ENCODE measurements around the gene PBLD. TPM values are rescaled to one million over a fixed set of nuclear protein-coding genes. Genes with fewer than 3 reads are reported as not detected.
"Not testable (repeated sequence)": the region's sequence is repeated elsewhere in the genome, so short reads cannot be mapped to it uniquely, and the experiment has no call there.

The PBLD gene
- total and polyA plus RNA-seq, 8 donors: 10.7 to 43.6 (median 27.5) TPM

DNA sequence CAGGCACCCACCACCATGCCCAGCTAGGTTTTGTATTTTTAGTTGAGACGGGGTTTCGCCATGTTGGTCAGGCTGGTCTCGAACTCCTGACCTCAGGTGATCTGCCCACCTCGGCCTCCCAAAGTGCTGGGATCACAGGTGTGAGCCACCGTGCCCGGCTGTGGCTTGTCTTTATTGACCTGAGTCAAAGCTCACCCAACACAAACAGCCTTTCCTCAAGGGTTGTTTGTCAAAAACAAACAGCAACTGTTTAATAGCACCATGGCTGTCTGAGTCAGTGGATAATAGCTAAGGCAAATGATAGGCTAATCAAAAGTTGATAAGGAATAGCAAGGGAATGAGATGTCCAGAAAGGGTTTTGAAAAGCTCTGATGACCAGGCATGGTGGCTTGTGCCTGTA lies 17.8 kb downstream of the PBLD start:
- H3K27ac ChIP-seq; H3K4me3 ChIP-seq; intact Hi-C loops (cut with DNase I; ENCODE audit: low total_unique reads); H3K4me1 ChIP-seq; H3K36me3 ChIP-seq; H3K27me3 ChIP-seq: not testable (repeated sequence)
- 56 to 82% (median 62%) methylated on average over 6 of the region's 6 CpGs for WGBS, 5 donors
- peak in 1 of 2 donors; percentile 51 for DNase-seq
- TF ChIP-seq POLR2AphosphoS5 (IDR thresholded peaks at IDR 0.05): peak in 2 of 3 donors; percentile 48 to 74
- H3K9me3 ChIP-seq: peaks cover 0 to 21% (median 15%) of the 10 kb centered on the region in 4 donors

DNA sequence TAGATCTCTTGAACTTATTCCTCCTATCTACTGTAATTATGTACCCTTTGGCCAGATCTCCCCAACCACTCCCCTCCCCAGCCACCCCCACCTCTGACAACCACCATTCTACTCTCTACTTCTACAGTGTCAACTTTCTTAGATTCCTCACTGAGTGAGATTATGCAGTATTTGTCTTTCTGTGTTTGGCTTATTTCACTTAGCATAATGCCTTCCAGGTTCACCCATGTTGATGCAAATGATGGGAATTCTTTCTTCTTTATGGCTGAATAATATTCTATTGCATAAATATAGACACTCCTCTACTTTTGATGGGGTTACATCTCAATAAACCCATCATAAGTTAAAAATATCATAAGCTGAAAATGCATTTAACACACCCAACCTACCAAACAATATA lies 22.2 kb downstream of the PBLD start:
- H3K9me3 ChIP-seq: no peaks in the 10 kb centered on the region
- no peak overlapping the region for H3K4me3 ChIP-seq
- no peak overlapping the region for H3K27ac ChIP-seq
- intact Hi-C loops (cut with DNase I; ENCODE audit: low total_unique reads): no loop called here
- H3K4me1 ChIP-seq: peaks cover 0 to 8% (median 3%) of the 10 kb centered on the region in 4 donors
- DNase-seq: no peak
- TF ChIP-seq EP300 (IDR thresholded peaks at IDR 0.05) (no peak), POLR2AphosphoS5 (IDR thresholded peaks at IDR 0.05) (no peak), POLR2A (IDR thresholded peaks at IDR 0.05) (no peak)
- TF ChIP-seq, protein P1, sequence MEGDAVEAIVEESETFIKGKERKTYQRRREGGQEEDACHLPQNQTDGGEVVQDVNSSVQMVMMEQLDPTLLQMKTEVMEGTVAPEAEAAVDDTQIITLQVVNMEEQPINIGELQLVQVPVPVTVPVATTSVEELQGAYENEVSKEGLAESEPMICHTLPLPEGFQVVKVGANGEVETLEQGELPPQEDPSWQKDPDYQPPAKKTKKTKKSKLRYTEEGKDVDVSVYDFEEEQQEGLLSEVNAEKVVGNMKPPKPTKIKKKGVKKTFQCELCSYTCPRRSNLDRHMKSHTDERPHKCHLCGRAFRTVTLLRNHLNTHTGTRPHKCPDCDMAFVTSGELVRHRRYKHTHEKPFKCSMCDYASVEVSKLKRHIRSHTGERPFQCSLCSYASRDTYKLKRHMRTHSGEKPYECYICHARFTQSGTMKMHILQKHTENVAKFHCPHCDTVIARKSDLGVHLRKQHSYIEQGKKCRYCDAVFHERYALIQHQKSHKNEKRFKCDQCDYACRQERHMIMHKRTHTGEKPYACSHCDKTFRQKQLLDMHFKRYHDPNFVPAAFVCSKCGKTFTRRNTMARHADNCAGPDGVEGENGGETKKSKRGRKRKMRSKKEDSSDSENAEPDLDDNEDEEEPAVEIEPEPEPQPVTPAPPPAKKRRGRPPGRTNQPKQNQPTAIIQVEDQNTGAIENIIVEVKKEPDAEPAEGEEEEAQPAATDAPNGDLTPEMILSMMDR (IDR thresholded peaks at IDR 0.05): no peak
- H3K27me3 ChIP-seq: no peaks in the 10 kb centered on the region
- no peaks in the 10 kb centered on the region for H3K36me3 ChIP-seq

DNA sequence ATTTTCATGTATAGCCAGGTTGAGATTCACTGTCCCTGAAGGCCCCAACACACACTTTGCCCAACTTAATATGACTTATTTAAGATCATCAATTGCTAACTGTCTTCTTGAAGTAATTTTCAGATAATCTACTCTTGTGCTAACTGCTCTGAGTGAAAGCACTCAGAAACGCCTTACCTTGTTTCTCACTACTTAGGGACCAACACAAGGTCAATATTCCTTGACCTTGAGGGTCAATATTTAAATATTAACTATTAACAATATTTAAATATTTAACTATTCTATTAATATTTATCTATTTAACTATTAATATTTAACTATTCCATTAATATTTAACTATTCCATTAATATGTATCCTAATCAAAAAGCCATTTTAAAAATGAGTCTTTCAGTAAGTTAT lies 26.9 kb downstream of the PBLD start:
- Histone ChIP-seq H3K27me3 (no peaks in the 10 kb centered on the region), H3K4me3 (peak overlapping the region; percentile 17 to 32 (median 30)), H3K27ac (peak overlapping the region in 4 of 5 donors; percentile 23 to 75 (median 66)), H3K9me3 (no peaks in the 10 kb centered on the region), H3K36me3 (no peaks in the 10 kb centered on the region), H3K4me1 (peaks cover 7 to 43% (median 18%) of the 10 kb centered on the region in 4 donors)
- DNase-seq: no peak
- intact Hi-C loops (cut with DNase I; ENCODE audit: low total_unique reads): no loop called here
- WGBS, 5 donors: 0 to 37% (median 12%) methylated on average over 1 of the region's 1 CpG
- TF ChIP-seq EP300 (IDR thresholded peaks at IDR 0.05) (no peak), POLR2A (IDR thresholded peaks at IDR 0.05) (no peak), POLR2AphosphoS5 (IDR thresholded peaks at IDR 0.05) (no peak)
- TF ChIP-seq, protein P1 (IDR thresholded peaks at IDR 0.05): no peak

DNA sequence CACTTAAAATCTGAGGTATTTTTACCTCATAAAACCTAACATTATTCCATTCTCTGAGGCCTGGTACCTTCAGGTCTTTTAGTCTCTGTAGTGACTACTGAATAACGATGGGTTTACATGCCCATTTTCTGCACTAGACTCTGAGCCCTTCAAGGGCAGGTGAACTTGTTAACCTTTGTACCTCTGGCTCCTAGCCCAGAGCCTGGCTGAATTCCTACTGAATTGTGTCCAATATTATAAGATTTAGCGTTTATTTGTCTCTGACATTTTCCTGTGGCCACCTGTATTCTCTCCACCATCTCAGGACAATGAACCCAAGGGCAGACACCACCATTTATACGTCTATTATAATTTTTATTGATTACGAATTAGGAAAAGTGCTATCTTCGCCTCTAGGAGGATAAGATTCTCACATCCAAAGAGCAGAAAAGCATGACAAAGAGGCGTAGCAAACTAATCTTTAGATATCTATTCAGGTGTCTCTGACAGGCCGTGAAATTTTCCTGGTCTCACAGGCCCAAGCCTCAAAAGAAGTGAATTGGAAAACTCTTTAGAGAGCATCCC lies 28.8 kb downstream of the PBLD start:
- H3K27ac ChIP-seq: peak overlapping the region in 3 of 5 donors; percentile 5 to 30 (median 10)
- H3K36me3 ChIP-seq: no peaks in the 10 kb centered on the region
- TF ChIP-seq, protein P1 (IDR thresholded peaks at IDR 0.05): no peak
- TF ChIP-seq POLR2A (IDR thresholded peaks at IDR 0.05): no peak
- TF ChIP-seq POLR2AphosphoS5 (IDR thresholded peaks at IDR 0.05): no peak
- no peak for TF ChIP-seq EP300 (IDR thresholded peaks at IDR 0.05)
- H3K4me1 ChIP-seq: peaks cover 7 to 43% (median 18%) of the 10 kb centered on the region in 4 donors
- H3K27me3 ChIP-seq: no peaks in the 10 kb centered on the region
- H3K9me3 ChIP-seq: no peaks in the 10 kb centered on the region
- no peak overlapping the region for H3K4me3 ChIP-seq
- intact Hi-C loops (cut with DNase I; ENCODE audit: low total_unique reads): no loop called here
- peak in 1 of 2 donors; percentile 46 for DNase-seq
- 39 to 51% (median 49%) methylated on average over 7 of the region's 7 CpGs for WGBS, 5 donors

DNA sequence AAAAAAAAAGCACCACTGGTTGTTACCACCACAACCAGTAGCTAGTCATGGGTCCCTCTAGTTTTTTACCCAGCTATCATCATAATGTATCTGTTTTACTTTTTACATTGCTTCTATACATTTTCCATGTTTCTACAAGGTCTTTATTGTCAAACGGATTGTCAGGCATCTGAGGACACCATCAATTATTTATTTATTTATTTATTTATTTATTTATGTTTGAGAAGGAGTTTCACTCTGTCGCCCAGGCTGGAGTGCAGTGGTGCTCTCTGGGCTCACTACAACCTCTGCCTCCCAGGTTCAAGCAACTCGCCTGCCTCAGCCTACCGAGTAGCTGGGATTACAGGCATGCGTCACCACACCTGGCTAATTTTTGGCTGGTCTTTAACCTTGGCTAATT lies 29.9 kb downstream of the PBLD start:
- H3K27ac ChIP-seq: peak overlapping the region in 1 of 5 donors; percentile 30
- 61 to 77% (median 72%) methylated on average over 5 of the region's 5 CpGs for WGBS, 5 donors
- no peak for DNase-seq
- intact Hi-C loops (cut with DNase I; ENCODE audit: low total_unique reads): no loop called here
- no peaks in the 10 kb centered on the region for H3K9me3 ChIP-seq
- no peaks in the 10 kb centered on the region for H3K36me3 ChIP-seq
- no peak overlapping the region for H3K4me3 ChIP-seq
- H3K27me3 ChIP-seq: no peaks in the 10 kb centered on the region
- peaks cover 7 to 43% (median 18%) of the 10 kb centered on the region in 4 donors for H3K4me1 ChIP-seq
- no peak for TF ChIP-seq POLR2A (IDR thresholded peaks at IDR 0.05)
- TF ChIP-seq, protein P1 (IDR thresholded peaks at IDR 0.05): no peak
- TF ChIP-seq POLR2AphosphoS5 (IDR thresholded peaks at IDR 0.05): no peak
- no peak for TF ChIP-seq EP300 (IDR thresholded peaks at IDR 0.05)

Data from stomach (tissue), 9 donors.